Neuronal stem cell (in vitro differentiated cells): ENCODE results near the gene USP32.

Source experiments
- DNase-seq: peaks from one replicate; pipeline ENCODE4 v3.0.0-alpha.2; 2013; ENCODE audit warnings: low spot score
- H2AFZ ChIP-seq: one replicate; pipeline ENCODE4 v1.6.1; 2013; ENCODE audit warnings: mild to moderate bottlenecking, low read length, inconsistent platforms
- H2AK5ac ChIP-seq: 2 replicates; pipeline ENCODE4 v1.6.1; 2013; ENCODE audit warnings: low read depth, mild to moderate bottlenecking, inconsistent platforms, low read length, moderate library complexity, mixed read lengths
- H2BK120ac ChIP-seq: 2 replicates; pipeline ENCODE4 v1.6.1; 2013; ENCODE audit warnings: low read depth, mild to moderate bottlenecking, inconsistent platforms, low read length, moderate library complexity, mixed read lengths
- H2BK12ac ChIP-seq: one replicate; pipeline ENCODE4 v1.6.1; 2013; ENCODE audit warnings: low read length, inconsistent platforms
- H2BK15ac ChIP-seq: 2 replicates; pipeline ENCODE4 v1.6.1; 2013; ENCODE audit warnings: mild to moderate bottlenecking, low read length, inconsistent platforms, mixed read lengths
- H2BK5ac ChIP-seq: one replicate; pipeline ENCODE4 v1.6.1; 2013; ENCODE audit warnings: inconsistent platforms, mild to moderate bottlenecking, low read length, moderate library complexity
- H3K14ac ChIP-seq: one replicate; pipeline ENCODE4 v1.6.1; 2013; ENCODE audit warnings: low read length, inconsistent platforms
- H3K18ac ChIP-seq: 2 replicates; pipeline ENCODE4 v1.6.1; 2013; ENCODE audit warnings: low read length, inconsistent platforms
- H3K23ac ChIP-seq: 2 replicates; pipeline ENCODE4 v1.6.1; 2013; ENCODE audit warnings: low read depth, mild to moderate bottlenecking, mixed read lengths, low read length, inconsistent platforms; ENCODE audit not compliant: poor library complexity
- H3K27ac ChIP-seq: replicated peaks from 3 replicates; pipeline ENCODE4 v1.5.1; 2013; ENCODE audit warnings: low read length, inconsistent platforms
- H3K27me3 ChIP-seq, 3 experiments: 2 replicates each; pipeline ENCODE4 v1.6.1; 2013; ENCODE audit warnings: low read length in 3 of 3, mild to moderate bottlenecking in 2 of 3, inconsistent platforms in 1 of 3, low read depth in 1 of 3, mixed read lengths in 1 of 3, moderate library complexity in 1 of 3; ENCODE audit not compliant: control insufficient read depth in 3 of 3, insufficient read depth in 3 of 3
- H3K36me3 ChIP-seq, 2 donors: replicated peaks in 1 of 2; 2 replicates each; pipeline ENCODE4 v1.6.1; 2013; ENCODE audit warnings: low read length in 2 of 2; ENCODE audit not compliant: control insufficient read depth in 2 of 2, insufficient read depth in 2 of 2
- H3K4ac ChIP-seq: 2 replicates; pipeline ENCODE4 v1.6.1; 2013; ENCODE audit warnings: inconsistent platforms, mild to moderate bottlenecking, low read length, moderate library complexity
- H3K4me1 ChIP-seq, 2 donors: 1 replicate in 1 of 2; 2 replicates in 1 of 2; pipeline ENCODE4 v1.6.1; 2013; ENCODE audit warnings: low read length in 2 of 2, low read depth in 1 of 2; ENCODE audit not compliant: control insufficient read depth in 2 of 2, insufficient read depth in 1 of 2
- H3K4me2 ChIP-seq: one replicate; pipeline ENCODE4 v1.6.1; 2013; ENCODE audit warnings: mild to moderate bottlenecking, low read length, inconsistent platforms; ENCODE audit not compliant: insufficient read depth, poor library complexity, severe bottlenecking
- H3K4me3 ChIP-seq, 2 donors: 2 replicates each; pipeline ENCODE4 v1.5.1; 2013; ENCODE audit warnings: low read length in 2 of 2, mild to moderate bottlenecking in 2 of 2, inconsistent platforms in 1 of 2, moderate library complexity in 1 of 2
- H3K79me1 ChIP-seq: one replicate; pipeline ENCODE4 v1.6.1; 2013; ENCODE audit warnings: low read depth, mild to moderate bottlenecking, inconsistent platforms, low read length, moderate library complexity
- H3K9ac ChIP-seq: one replicate; pipeline ENCODE4 v1.6.1; 2013; ENCODE audit warnings: mild to moderate bottlenecking, low read depth, low read length, inconsistent platforms; ENCODE audit not compliant: poor library complexity
- H3K9me3 ChIP-seq, 2 donors: replicated peaks in 1 of 2; 2 replicates each; pipeline versions ENCODE3 to v1.6.1; 2013; ENCODE audit warnings: low read length in 2 of 2, mild to moderate bottlenecking in 2 of 2, inconsistent platforms in 1 of 2, low read depth in 1 of 2, mixed read lengths in 1 of 2, moderate library complexity in 1 of 2; ENCODE audit not compliant: control insufficient read depth in 2 of 2, insufficient read depth in 1 of 2
- H4K8ac ChIP-seq: one replicate; pipeline ENCODE4 v1.6.1; 2013; ENCODE audit warnings: low read depth, mild to moderate bottlenecking, inconsistent platforms, low read length, moderate library complexity
- H4K91ac ChIP-seq: one replicate; pipeline ENCODE4 v1.6.1; 2013; ENCODE audit warnings: low read length, low read depth, mild to moderate bottlenecking, inconsistent platforms; ENCODE audit not compliant: poor library complexity
- WGBS, 2 donors: extraction: QIAGEN DNeasy Blood & Tissue Kit; methylation state at CpG; one replicate each; pipeline ENCODE4 v1.1.7; 2013; ENCODE audit warnings: missing lambda C conversion rate in 2 of 2, mixed read lengths in 1 of 2; ENCODE audit not compliant: insufficient read length in 2 of 2, insufficient replicate concordance in 1 of 2; ENCODE audit errors: extremely low coverage in 2 of 2; 5-methylcytosine and 5-hydroxymethylcytosine counted together

USP32 gene

DNA sequence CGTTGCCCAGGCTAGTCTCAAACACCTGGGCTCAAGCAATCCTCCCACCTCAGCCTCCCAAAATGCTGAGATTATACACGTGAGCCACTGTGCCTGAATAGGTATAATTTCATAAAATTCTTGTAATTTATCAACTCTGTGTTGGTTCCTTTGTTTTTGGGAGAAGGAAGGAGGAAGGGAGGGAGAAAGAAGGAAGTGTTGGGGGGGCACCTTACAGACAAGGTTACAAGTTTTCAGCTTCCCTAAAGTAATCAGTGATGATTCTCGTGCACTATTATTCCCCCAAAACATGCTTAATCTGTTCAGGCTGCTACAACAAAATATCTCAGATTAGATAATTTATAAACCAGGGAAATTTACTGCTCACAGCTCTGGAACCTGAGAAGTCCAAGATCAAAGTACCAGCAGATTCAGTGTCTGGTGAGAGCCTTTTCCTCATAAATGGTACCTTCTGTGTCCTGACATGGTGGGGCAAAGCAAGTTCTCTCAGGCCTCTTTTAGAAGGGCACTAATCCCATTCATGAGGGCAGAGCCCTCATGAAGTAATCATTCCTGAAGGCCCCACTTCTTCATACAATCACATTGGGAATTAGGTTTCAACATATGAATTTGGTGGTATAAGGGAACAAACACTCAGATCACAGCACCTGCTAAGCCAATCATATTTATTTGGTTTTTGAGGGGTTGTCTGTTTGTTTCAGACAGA lies 28.1 kb downstream of the USP32 start:
- Histone ChIP-seq H3K9me3 (no peaks in the 10 kb centered on the region), H3K4ac (no peak overlapping the region), H3K23ac (no peak overlapping the region), H3K14ac (no peak overlapping the region), H3K36me3 (no peaks in the 10 kb centered on the region), H3K27ac (no peak overlapping the region), H3K79me1 (peaks cover under 1% of the 10 kb centered on the region), H3K27me3 (no peaks in the 10 kb centered on the region), H2BK15ac (no peak overlapping the region), H3K9ac (no peak overlapping the region), H3K18ac (no peak overlapping the region), H4K91ac (no peak overlapping the region), H3K4me1 (no peaks in the 10 kb centered on the region), H4K8ac (no peak overlapping the region), H3K4me3 (no peak overlapping the region), H3K4me2 (no peak overlapping the region), H2BK120ac (no peak overlapping the region), H2BK5ac (no peak overlapping the region), H2AK5ac (no peak overlapping the region), H2AFZ (no peak overlapping the region), H2BK12ac (no peak overlapping the region)
- WGBS, 2 donors: no CpG with 5 or more reads among the region's 3 CpGs
- no peak for DNase-seq

DNA sequence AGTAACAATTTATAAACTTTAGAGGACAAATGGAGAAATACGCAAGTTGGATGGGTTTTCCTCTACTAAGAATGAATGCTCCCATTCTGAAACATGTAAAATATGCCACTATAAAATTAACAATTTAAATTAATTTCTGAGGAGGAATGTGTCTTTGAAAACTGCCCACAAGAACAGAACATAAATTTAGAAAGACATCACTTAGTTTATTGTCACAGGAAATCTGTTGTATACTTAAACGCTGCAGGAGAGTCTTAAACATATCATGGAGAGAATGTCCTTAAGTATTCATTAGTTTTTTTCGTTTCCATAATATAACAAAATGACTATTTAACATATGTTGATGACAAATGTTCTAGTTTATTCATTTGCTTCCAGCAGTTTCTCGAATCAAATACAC lies 29.6 kb downstream of the USP32 start:
- Histone ChIP-seq H3K4ac (no peak overlapping the region), H2BK12ac (no peak overlapping the region)

DNA sequence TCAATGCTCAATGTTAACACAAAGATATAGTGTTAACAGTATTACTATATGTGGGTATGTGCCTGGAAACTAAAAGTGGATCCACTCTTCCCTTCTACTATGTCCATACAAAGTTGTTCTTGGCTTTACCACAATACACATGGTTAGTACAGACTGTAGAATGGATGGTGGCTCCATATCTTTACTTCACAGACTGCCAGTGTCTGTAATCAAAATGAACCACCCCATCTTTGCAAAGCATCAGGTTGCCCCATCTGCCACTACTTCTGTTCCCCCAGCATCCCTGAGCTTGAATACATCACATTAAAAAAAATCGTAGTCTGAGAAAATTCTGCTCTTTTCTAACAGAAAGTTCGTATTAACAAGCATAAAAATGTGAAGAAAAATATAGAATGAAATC lies 30.0 kb downstream of the USP32 start:
- H2AK5ac ChIP-seq: no peak overlapping the region
- H3K27ac ChIP-seq: no peak overlapping the region
- no peak overlapping the region for H2BK120ac ChIP-seq
- no peak overlapping the region for H2BK5ac ChIP-seq
- H3K23ac ChIP-seq: no peak overlapping the region
- no peak overlapping the region for H2BK12ac ChIP-seq
- H4K8ac ChIP-seq: no peak overlapping the region
- no peak overlapping the region for H3K14ac ChIP-seq
- WGBS, 2 donors: no CpG with 5 or more reads among the region's 2 CpGs
- H3K79me1 ChIP-seq: peaks cover 1% of the 10 kb centered on the region
- no peaks in the 10 kb centered on the region for H3K9me3 ChIP-seq
- no peak overlapping the region for H3K4me2 ChIP-seq
- H3K9ac ChIP-seq: no peak overlapping the region
- no peak overlapping the region for H3K4ac ChIP-seq
- H3K4me3 ChIP-seq: no peak overlapping the region
- no peak overlapping the region for H3K18ac ChIP-seq
- H4K91ac ChIP-seq: no peak overlapping the region
- no peaks in the 10 kb centered on the region for H3K27me3 ChIP-seq
- no peak for DNase-seq
- no peaks in the 10 kb centered on the region for H3K4me1 ChIP-seq
- no peaks in the 10 kb centered on the region for H3K36me3 ChIP-seq
- no peak overlapping the region for H2BK15ac ChIP-seq
- H2AFZ ChIP-seq: no peak overlapping the region

More for the DNA sequence above, 29.6 kb downstream of the USP32 start:
- H2AK5ac ChIP-seq: no peak overlapping the region
- H3K18ac ChIP-seq: no peak overlapping the region
- no peak overlapping the region for H3K14ac ChIP-seq
- WGBS, 2 donors: no CpG with 5 or more reads among the region's 4 CpGs
- no peak for DNase-seq
- H2BK15ac ChIP-seq: no peak overlapping the region
- no peaks in the 10 kb centered on the region for H3K9me3 ChIP-seq
- no peak overlapping the region for H3K4me2 ChIP-seq
- H3K79me1 ChIP-seq: peaks cover 1% of the 10 kb centered on the region
- H3K27ac ChIP-seq: no peak overlapping the region
- no peak overlapping the region for H4K91ac ChIP-seq
- no peak overlapping the region for H3K9ac ChIP-seq
- H3K27me3 ChIP-seq: no peaks in the 10 kb centered on the region
- no peak overlapping the region for H3K23ac ChIP-seq
- H2BK5ac ChIP-seq: no peak overlapping the region
- H2BK120ac ChIP-seq: no peak overlapping the region
- H4K8ac ChIP-seq: no peak overlapping the region
- no peak overlapping the region for H3K4me3 ChIP-seq
- H3K4me1 ChIP-seq: no peaks in the 10 kb centered on the region
- H3K36me3 ChIP-seq: no peaks in the 10 kb centered on the region
- no peak overlapping the region for H2AFZ ChIP-seq

DNA sequence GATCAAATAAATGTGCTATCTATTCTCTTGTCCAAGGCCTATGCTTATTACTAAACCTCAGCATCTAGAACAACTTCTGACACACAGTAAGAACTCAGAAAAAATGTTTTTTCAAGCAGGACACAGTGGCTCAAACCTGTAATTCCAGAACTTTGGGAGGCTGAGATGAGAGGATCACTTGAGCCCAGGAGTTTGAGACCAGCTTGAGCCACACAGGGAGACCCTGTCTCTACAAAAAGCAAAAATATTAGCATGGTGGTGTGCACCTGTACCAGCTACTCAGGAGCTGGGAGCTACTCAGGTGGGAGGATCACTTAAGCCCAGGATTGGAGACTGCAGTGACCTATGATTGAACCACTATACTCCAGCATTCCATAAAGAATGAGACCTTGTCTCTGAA lies 32.5 kb downstream of the USP32 start:
- H2AFZ ChIP-seq: no peak overlapping the region
- no peak overlapping the region for H3K23ac ChIP-seq
- H3K4me3 ChIP-seq: no peak overlapping the region
- no peak overlapping the region for H3K4me2 ChIP-seq
- no peak overlapping the region for H4K91ac ChIP-seq
- DNase-seq: no peak
- H3K9me3 ChIP-seq: no peaks in the 10 kb centered on the region
- H3K4ac ChIP-seq: no peak overlapping the region
- no peak overlapping the region for H2BK5ac ChIP-seq
- no peak overlapping the region for H2AK5ac ChIP-seq
- no peaks in the 10 kb centered on the region for H3K36me3 ChIP-seq
- H3K4me1 ChIP-seq: no peaks in the 10 kb centered on the region
- H3K27me3 ChIP-seq: no peaks in the 10 kb centered on the region
- H2BK12ac ChIP-seq: no peak overlapping the region
- no peak overlapping the region for H3K14ac ChIP-seq
- no peak overlapping the region for H2BK120ac ChIP-seq
- H3K27ac ChIP-seq: no peak overlapping the region
- H3K79me1 ChIP-seq: peaks cover 1% of the 10 kb centered on the region
- H3K18ac ChIP-seq: no peak overlapping the region
- H4K8ac ChIP-seq: no peak overlapping the region
- H2BK15ac ChIP-seq: no peak overlapping the region
- no peak overlapping the region for H3K9ac ChIP-seq
